PC-3 (cell line): ENCODE measurements around the gene SSH3. TPM values are rescaled to one million over a fixed set of nuclear protein-coding genes. Genes with fewer than 3 reads are reported as not detected.

ENCODE experiments used
- ATAC-seq: fragments of 200-7000 bp; cut with Tn5 transposase; 2 replicates; pipeline ENCODE4 v1.9.1; 2020; ENCODE audit warnings: mild to moderate bottlenecking, moderate library complexity
- BruUV-seq: library from RNA; stranded (reverse); fragments of 400-500 nt; replicated peaks from 2 replicates; lab custom pipeline; 2021; lab: Mats Ljungman, UMichigan
- CTCF ChIA-PET: fragments of 300-600 bp; sonication (Branson Sonifier 250); formaldehyde crosslinking; loops from one replicate; lab custom pipeline; 2022; ENCODE audit warnings: antibody characterized with exemption; lab: Charles Lee
- POLR2A ChIA-PET: fragments of 300-600 bp; sonication (Branson Sonifier 250); formaldehyde crosslinking; loops from one replicate; lab custom pipeline; 2022; ENCODE audit warnings: antibody characterized with exemption; ENCODE audit not compliant: unreplicated experiment; lab: Charles Lee
- DNase-seq: peaks from one replicate; pipeline ENCODE4 v3.0.0-alpha.2; 2015
- H2AFZ ChIP-seq: fragments of 300-600 bp; sonication (generic); 2 replicates; pipeline ENCODE4 v1.6.0; 2016; ENCODE audit warnings: antibody characterized with exemption, low read length
- H3F3A ChIP-seq: fragments of 300-600 bp; sonication (generic); one replicate; pipeline ENCODE4 v1.6.0; 2017; ENCODE audit warnings: antibody characterized with exemption, low read length, control low read depth, mild to moderate bottlenecking; ENCODE audit not compliant: unreplicated experiment
- H3K27ac ChIP-seq: fragments of 300-600 bp; sonication (generic); 2 replicates; pipeline ENCODE4 v1.5.1; 2016; ENCODE audit warnings: mild to moderate bottlenecking, low read length
- H3K27me3 ChIP-seq: fragments of 300-600 bp; sonication (generic); 2 replicates; pipeline ENCODE4 v1.6.1; 2016; ENCODE audit warnings: low read length, mixed read lengths
- H3K36me3 ChIP-seq: fragments of 300-600 bp; sonication (generic); 2 replicates; pipeline ENCODE4 v1.6.1; 2016; ENCODE audit warnings: low read depth, mixed run types, low read length, mixed read lengths
- H3K4me1 ChIP-seq: fragments of 300-600 bp; sonication (generic); 2 replicates; pipeline ENCODE4 v1.5.1; 2016; ENCODE audit warnings: low read length; ENCODE audit not compliant: insufficient read depth
- H3K4me2 ChIP-seq: fragments of 300-600 bp; sonication (generic); 2 replicates; pipeline ENCODE4 v1.6.0; 2016; ENCODE audit warnings: low read length
- H3K4me3 ChIP-seq: fragments of 300-600 bp; sonication (generic); 2 replicates; pipeline ENCODE4 v1.5.1; 2016; ENCODE audit warnings: mild to moderate bottlenecking, low read length, mixed read lengths
- H3K79me2 ChIP-seq: fragments of 300-600 bp; sonication (generic); 2 replicates; pipeline ENCODE4 v1.6.1; 2017; ENCODE audit warnings: low read length, mixed read lengths
- H3K9ac ChIP-seq: fragments of 300-600 bp; sonication (generic); 2 replicates; pipeline ENCODE4 v1.6.0; 2016; ENCODE audit warnings: mild to moderate bottlenecking, low read length
- H3K9me2 ChIP-seq: fragments of 300-600 bp; sonication (generic); replicated peaks from 2 replicates; pipeline ENCODE4 v1.6.1; 2016; ENCODE audit warnings: mixed run types, low read length, mixed read lengths
- H3K9me3 ChIP-seq: fragments of 300-600 bp; sonication (generic); 2 replicates; pipeline ENCODE4 v1.6.1; 2016; ENCODE audit warnings: low read length, mixed read lengths
- H4K20me1 ChIP-seq: fragments of 300-600 bp; sonication (generic); 2 replicates; pipeline ENCODE4 v1.6.1; 2016; ENCODE audit warnings: low read length, mixed read lengths
- EZH2 ChIP-seq: fragments of 300-600 bp; sonication (generic); IDR thresholded peaks from one replicate; pipeline ENCODE4 v1.6.1; 2017; ENCODE audit warnings: antibody characterized with exemption, mild to moderate bottlenecking, low read length; ENCODE audit not compliant: unreplicated experiment
- EZH2phosphoT487 ChIP-seq: fragments of 300-600 bp; sonication (generic); IDR thresholded peaks from 2 replicates; pipeline ENCODE4 v1.6.1; 2018; ENCODE audit warnings: mild to moderate bottlenecking, antibody characterized with exemption, low read length, borderline replicate concordance
- intact Hi-C: fragments of 100-400 bp; cut with micrococcal nuclease; formaldehyde crosslinking; loops from 2 replicates; pipeline ENCODE4 v1.9.0; 2023
- total RNA-seq: library from RNA; depleted of rRNA; stranded (reverse); fragments of >200 nt; gene quantifications from 2 replicates; pipeline ENCODE4 v1.2.3, GENCODE V29; 2014
- TF ChIP-seq, protein P1 (sequence below): fragments of 300-600 bp; sonication (generic); conservative IDR thresholded peaks from 2 replicates; pipeline ENCODE4 v1.5.1; 2017; ENCODE audit warnings: antibody characterized with exemption, low read depth, mild to moderate bottlenecking, low read length

SSH3 gene
- total RNA-seq, 1 experiment from 2014 or later: 35.1 TPM

DNA sequence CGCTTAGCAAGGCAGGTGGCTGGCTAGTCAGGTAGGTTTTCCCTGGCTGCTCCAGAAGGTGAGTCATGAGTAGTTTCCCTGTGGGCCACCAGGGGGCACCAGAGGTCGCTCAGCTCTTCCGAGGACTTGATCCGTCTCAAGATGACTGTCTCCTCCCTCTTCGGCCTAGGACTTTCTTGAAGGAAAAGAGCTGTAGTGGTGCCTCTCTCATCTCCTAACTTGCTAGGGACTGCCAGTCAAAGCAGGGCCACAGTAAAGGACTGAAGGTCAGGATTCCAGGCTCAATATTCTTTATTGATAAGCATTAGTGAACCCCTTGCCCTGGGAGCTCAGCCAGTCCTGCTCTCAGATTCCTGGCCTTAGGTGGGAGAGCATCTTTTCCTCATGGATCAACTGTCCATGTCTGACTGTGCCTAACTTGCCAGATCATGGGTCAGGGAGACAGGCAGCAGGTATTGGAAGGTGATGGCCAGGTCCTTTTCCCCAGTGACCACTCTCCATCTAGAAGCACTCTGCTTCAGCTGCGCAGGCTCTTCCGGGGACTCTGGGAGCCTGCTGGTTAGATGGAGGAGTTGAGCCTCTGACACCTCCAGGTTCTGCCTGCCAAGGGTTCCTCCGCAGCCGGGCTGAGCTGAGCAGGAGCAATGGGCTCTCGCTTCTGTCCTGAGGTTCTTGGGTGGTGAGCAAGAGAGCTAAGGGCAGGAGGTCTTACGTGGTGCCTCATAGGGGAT is 48.1 kb downstream of the SSH3 start:
- intact Hi-C loops: loop anchor here (1.0 kb wide), 1 partner anchor 31 kb away; no protein-coding TSS in a partner anchor
- H3K27me3 ChIP-seq: no peaks in the 10 kb centered on the region
- ChIA-PET POLR2A (interaction anchor here (0.6 kb wide), 1 partner anchor 29 kb away, joined by 14 read pairs; no protein-coding TSS in a partner anchor), CTCF (interaction anchor here (0.5 to 1.6 kb wide), 11 partner anchors 11 to 295 kb away, joined by 3 to 26 read pairs (median 4); partner anchors contain the start of genes CLCF1, PPP1CA and RAD9A)
- H3K4me3 ChIP-seq: no peak overlapping the region
- H2AFZ ChIP-seq: no peak overlapping the region
- peak overlapping the region; percentile 40 for H3K4me2 ChIP-seq
- ATAC-seq (peak; percentile 4; the same call in 1 of the 2 replicates), DNase-seq (peak; percentile 94)
- BruUV-seq: no TSS peak
- H3K4me1 ChIP-seq: peaks cover 60% of the 10 kb centered on the region
- H3K27ac ChIP-seq: peak overlapping the region; percentile 56
- H3K9me3 ChIP-seq: no peaks in the 10 kb centered on the region
- 0 out of 2 replicates have a peak overlapping the region, but pooled peaks have one; percentile 8 for H3K9ac ChIP-seq
- peaks cover 14% of the 10 kb centered on the region for H3K79me2 ChIP-seq
- peaks cover 16% of the 10 kb centered on the region for H3F3A ChIP-seq
- TF ChIP-seq EZH2phosphoT487: no peak
- TF ChIP-seq, protein P1, sequence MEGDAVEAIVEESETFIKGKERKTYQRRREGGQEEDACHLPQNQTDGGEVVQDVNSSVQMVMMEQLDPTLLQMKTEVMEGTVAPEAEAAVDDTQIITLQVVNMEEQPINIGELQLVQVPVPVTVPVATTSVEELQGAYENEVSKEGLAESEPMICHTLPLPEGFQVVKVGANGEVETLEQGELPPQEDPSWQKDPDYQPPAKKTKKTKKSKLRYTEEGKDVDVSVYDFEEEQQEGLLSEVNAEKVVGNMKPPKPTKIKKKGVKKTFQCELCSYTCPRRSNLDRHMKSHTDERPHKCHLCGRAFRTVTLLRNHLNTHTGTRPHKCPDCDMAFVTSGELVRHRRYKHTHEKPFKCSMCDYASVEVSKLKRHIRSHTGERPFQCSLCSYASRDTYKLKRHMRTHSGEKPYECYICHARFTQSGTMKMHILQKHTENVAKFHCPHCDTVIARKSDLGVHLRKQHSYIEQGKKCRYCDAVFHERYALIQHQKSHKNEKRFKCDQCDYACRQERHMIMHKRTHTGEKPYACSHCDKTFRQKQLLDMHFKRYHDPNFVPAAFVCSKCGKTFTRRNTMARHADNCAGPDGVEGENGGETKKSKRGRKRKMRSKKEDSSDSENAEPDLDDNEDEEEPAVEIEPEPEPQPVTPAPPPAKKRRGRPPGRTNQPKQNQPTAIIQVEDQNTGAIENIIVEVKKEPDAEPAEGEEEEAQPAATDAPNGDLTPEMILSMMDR: peak; percentile 97
- no peaks in the 10 kb centered on the region for H4K20me1 ChIP-seq
- H3K36me3 ChIP-seq: no peaks in the 10 kb centered on the region
- H3K9me2 ChIP-seq: no peaks in the 10 kb centered on the region

DNA sequence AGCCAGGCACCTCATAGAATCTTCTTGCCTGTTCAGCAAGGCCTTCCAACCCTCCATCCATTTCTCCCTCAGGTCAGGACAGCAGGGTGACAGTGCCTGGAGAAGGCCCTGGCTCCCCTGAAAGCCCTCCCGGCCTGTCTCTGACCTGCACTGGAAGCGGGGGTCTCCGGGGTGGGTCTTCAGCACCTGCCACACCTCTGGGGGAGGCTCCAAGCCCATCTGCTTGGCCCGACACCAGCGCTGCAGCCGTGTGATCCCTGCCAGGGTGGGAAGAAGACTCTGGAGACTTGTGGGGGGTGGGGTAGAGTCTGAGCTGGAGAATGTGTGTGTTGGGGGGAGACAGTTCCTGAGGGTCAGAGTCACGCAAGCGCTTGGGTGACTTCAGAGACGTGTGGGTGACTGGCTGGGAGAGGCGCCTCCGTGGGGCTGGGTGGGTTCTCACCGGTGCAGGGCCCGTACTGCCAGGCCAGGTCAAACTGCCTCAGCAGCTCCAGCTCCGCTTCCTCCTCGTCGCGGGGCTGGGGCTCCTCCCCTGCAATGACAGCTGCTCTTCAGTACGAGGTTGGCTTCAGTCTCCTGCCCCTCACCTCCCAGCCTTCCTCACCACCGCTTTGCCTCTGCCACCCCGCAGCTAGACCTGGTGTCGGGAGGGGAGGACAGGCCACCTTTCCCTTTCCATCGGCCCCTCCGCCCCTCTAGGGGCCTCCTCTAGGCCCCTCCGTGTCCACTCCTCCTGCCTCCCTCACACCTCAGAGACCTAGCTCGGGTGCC is 49.4 kb downstream of the SSH3 start:
- POLR2A ChIA-PET: interaction anchor here (0.5 to 2.3 kb wide), 9 partner anchors 21 to 234 kb away, joined by 3 to 32 read pairs (median 4); partner anchors contain the start of genes CLCF1 and KDM2A
- TF ChIP-seq EZH2 (no peak), EZH2phosphoT487 (no peak)
- TF ChIP-seq, protein P1: no peak

More for the DNA sequence above, 49.4 kb downstream of the SSH3 start:
- Histone ChIP-seq H4K20me1 (no peaks in the 10 kb centered on the region), H3K79me2 (peaks cover 14% of the 10 kb centered on the region), H3F3A (peaks cover 17% of the 10 kb centered on the region), H3K27ac (peak overlapping the region; percentile 93), H3K4me3 (peak overlapping the region; percentile 77), H3K9ac (peak overlapping the region; percentile 87), H3K9me2 (no peaks in the 10 kb centered on the region), H3K36me3 (no peaks in the 10 kb centered on the region), H3K4me2 (peak overlapping the region; percentile 92), H3K4me1 (peaks cover 63% of the 10 kb centered on the region), H3K27me3 (no peaks in the 10 kb centered on the region), H3K9me3 (no peaks in the 10 kb centered on the region), H2AFZ (peak overlapping the region; percentile 69)
- intact Hi-C loops: loop anchor here (1.0 kb wide), 1 partner anchor 22 kb away; no protein-coding TSS in a partner anchor
- TSS peak; percentile 85 for BruUV-seq
- DNase-seq: peak; percentile 54
- CTCF ChIA-PET: interaction anchor here (0.5 to 4.1 kb wide), 6 partner anchors 19 to 49 kb away, joined by 3 to 46 read pairs (median 4); partner anchors contain the start of gene PPP1CA
- peak; percentile 5 for ATAC-seq
